Astrocyte of the hippocampus (primary cell): ENCODE measurements around the gene HPN.
"Not testable (repeated sequence)": the region's sequence is repeated elsewhere in the genome, so short reads cannot be mapped to it uniquely, and the experiment has no call there.

ENCODE experiments used
- DNase-seq: peaks from one replicate; pipeline ENCODE4 v3.0.0; 2011; ENCODE audit warnings: low read depth, low spot score

The HPN gene

GRCh38 chr19:35081201-35081600 lies 39.7 kb downstream of the HPN start:
- DNase-seq, result no peak

- no peak for DNase-seq
Measured at GRCh38 chr19:35083691-35084508, 42.4 kb downstream of the HPN start.

DNA sequence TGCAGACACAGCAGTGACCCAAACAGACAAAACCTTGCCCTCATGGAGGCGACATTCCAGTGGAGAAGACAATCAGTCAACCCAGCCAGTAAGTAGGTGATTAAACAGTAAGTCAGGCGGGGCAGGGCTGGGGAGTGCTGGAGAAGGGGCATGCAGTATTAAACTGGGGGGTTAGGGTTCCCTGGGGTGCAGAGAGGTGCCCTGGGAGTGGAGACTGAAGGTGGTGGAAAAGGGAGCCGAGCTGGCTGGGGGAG lies 42.9 kb downstream of the HPN start:
- DNase-seq, result no peak

DNA sequence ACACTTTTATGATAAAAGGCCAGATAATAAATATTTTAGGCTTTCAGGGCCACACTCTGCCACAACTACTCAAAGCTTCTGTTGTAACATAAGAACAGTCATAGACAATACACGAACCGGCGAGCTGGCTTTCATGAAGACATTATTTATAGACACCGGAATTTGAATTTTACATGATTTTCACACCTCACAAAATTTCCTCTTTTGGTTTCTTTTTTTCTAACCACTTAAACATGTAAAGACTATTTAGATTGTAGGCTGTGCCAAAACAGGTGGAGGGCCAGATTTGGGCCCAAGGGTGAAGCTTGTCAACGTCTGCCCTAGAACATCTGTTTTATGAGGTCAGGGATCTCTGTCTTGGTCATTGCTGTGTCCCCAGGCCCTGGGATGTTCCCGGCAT lies 44.4 kb downstream of the HPN start:
- no peak for DNase-seq

DNA sequence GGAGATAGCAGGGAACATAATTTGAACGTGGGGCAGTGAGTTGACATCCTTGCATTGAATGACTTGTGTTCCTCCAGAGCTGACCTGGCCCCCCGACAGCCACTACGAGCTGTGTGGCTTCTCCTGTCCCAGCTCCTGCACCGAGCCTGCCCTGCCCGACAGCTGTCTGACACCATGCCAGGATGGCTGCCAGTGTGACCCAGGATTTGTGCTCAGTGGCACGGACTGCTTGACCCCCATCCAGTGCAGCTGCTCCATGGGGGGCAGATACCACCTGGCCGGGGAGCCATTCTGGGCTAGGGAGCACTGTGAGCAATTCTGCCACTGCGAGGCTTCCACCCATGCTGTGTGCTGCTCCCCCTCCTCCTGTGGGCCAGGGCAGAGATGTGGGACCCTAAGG lies 44.9 kb downstream of the HPN start:
- no peak for DNase-seq

DNA sequence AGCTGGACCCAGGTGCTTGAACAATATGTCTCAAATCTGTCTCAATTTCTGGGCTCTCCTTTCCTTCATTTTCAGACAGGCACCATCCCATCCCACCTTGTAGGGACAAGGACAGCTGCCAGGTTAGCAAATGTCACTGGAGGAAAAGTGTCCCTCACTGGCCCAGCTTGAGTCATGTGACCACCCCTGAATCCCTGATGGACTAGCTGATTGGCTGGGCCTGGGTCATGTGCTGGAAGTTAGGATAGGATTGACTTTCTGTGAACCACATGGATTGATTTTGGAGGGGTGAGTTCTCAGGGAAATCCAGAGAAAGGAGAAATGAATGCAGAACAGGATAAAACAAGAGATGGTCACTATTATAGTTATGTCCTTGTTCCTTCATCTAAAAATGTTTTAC lies 45.9 kb downstream of the HPN start:
- DNase-seq, result no peak

- peak; percentile 82 for DNase-seq
Measured at GRCh38 chr19:35088131-35088913, 46.8 kb downstream of the HPN start.

DNA sequence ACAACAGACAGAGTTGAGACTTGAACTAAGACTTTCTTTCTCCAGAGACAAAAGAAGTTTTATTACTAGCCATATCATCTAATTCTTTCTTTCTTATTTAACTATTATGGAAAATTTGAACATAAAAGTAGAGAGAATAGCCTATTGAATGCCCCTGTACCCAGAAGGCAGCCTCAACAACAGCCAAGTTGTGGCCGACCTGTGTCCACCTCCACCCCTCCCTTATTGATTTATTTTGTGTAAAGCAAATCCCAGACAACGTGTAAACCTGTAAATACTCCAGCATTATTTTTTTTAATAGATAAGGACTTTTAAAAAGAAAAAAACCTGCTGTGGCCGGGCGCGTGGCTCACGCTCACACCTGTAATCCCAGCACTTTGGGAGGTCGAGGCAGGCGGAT lies 48.0 kb downstream of the HPN start:
- DNase-seq, result no peak

DNA sequence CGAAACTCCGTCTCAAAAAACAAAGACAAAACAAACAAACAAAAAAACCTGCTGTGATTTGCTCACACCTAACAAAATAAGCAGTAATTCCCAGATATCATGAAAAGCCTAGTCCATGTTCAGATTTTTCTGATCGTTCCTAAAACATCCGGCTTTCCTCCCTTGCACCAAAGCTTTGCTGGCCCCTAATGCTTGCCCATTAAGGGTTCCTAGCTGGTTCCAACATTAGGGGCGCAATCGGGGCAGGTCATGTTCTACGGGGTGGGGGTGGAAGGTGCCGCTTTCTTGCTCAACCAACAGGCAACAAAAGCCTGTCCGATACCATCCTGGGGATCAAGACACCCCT lies 48.6 kb downstream of the HPN start:
- DNase-seq, result no peak

DNA sequence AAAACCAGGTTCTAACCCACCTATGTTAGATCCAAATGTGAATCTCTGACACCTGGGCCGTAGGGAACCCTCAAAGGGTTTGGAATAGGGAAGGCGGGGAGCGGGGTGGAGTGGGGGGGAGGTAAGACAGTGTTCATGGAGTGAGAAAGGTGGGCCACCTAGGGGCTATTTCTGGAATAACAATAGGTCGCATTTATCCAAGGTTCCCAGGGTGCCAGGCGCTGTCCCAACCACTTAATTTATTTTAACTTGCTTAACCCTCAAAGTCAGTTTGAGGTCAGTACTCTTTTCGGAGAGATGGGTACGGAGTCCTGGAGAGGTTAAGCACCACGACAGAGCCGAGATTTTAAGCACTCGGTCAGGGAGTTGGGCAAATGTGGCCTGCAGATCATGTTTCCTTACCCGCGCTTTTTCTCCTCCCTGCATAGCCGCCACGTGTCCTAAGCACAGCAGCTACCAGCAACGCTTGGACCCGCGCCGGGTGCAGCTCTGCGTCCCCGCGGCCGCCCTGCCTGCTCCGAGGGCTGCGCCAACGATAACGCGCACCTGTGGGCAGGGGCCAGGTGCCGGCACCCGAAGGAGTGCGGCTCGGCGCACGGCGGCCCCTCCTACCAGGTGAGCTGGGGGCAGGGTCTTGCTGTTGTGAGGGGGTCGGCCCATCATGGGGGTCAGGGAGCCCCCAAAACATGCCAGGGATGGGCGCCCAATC lies 49.1 kb downstream of the HPN start:
- peak; percentile 73 for DNase-seq

GRCh38 chr19:35093430-35093829 lies 51.9 kb downstream of the HPN start:
- no peak for DNase-seq

DNA sequence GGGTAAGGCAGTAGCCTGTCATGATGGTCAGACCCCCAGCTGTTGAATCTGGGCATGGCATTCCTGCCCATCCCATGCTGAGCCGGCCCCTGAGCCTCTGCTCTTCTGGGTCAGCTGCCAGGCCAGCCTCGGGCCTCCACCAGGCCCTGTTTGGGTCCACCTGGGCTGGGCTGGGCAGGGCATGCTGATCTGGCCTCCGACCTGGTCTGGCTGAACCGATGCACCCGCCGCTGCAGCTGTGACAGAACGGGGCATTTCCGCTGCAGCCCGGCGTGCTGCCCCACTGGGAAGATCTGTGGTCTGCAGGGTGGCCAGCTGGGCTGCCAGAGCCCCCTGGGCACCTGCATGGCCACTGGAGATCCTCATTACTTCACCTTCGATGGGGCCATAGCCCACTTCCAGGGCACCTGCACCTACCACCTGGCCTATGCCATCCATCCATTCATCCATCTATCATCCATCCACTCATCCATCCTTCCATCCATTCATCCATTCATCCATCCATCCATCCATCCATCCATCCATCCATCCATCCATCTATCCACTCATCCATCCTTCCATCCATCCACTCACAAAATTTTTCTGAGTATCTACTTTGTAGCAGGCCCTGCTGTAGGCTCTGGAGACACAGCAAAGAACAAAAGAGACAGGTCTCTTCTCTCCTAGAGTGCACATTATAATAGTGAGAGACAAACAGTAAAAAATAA lies 52.6 kb downstream of the HPN start:
- DNase-seq, result no peak

GRCh38 chr19:35094656-35095055 lies 53.1 kb downstream of the HPN start:
- DNase-seq, result no peak

GRCh38 chr19:35095667-35096368 lies 54.3 kb downstream of the HPN start:
- DNase-seq, result no peak

- no peak for DNase-seq
Measured at GRCh38 chr19:35098413-35099049, 57.0 kb downstream of the HPN start.

DNA sequence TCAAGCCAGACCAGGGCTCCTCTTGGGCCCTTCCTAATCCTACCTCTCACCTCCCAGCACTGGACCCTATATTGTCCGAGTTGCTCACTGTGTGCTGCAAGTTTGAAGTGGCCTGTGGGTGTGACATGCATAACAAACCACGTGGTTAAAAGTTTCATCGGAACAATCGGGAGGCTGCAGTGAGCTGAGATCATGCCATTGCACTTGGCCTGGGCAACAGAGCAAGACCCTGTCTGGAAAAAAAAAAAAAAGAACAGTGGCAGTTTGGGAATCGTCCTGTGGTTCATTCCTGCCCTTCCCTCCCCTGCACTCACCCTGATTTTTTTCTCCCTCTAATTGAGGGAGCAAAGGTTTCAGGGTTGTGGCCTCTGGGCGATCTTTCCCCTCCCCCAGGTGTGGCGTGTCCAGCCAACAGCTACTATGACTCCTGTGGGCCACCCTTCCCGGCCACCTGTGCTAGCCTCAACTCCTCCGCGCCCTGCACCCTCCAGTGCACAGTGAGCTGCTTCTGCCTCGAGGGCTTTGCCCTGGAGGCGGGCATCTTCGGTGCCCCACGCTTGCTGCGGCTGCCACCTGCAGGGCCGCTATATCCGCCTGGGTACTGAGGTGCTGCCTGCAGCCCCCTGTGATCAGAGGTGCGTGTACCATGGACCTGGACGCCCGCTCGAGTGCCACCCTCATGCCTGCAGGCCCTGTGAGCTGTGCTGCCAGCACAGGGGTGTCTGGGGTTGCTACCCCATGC lies 57.8 kb downstream of the HPN start:
- no peak for DNase-seq

- no peak for DNase-seq
Measured at GRCh38 chr19:35099897-35100275, 58.4 kb downstream of the HPN start.

DNA sequence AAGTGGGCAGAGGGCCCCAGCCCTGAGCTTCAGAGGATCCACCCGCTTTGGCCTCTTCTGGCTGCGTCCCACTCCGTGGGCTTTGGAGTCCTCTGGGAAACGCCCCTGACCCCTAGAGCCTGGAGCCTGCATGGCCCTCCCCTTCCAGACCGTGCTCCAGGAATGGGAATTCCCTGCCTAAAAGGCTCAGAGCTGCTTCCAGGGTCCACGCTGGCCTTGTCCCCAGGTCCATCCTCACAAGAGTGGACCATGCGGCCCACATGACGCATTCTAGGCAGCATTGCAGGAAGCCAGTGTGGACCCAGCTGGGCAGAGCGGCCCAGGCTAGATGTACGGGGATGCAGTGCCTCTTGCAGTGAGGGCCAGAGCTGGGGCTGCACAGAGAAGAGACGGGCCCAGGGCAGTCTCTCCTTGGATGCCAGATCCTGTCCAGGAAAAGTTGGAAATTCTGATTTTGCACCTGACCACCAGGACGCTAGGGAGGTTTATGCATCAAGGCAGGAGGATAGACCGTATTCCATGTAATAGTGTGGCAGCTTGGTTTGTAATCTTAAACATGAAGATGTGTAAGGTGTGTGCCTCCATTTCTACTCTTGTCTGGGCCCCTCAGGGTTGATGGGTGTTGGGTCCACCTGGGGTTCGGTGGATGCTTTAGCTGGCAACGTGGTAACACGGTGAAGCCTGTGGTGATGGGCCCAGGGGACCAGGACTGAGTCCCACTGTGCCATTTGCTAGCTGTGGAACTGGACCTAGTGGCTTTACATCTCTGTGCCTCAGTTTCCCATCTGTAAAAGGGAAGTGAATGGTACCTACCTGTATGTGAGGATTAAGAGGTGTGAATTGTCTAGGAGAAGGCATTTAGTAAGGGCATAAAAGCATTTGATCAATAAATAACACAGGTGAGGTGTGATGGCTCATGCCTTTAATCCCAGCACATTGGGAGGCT lies 59.3 kb downstream of the HPN start:
- no peak for DNase-seq

GRCh38 chr19:35101949-35102348 lies 60.4 kb downstream of the HPN start:
- not testable (repeated sequence) for DNase-seq
